GM12874 (cell line): ENCODE measurements around the gene ARID1B.

ENCODE experiments used
- CTCF ChIP-seq: IDR thresholded peaks from 2 replicates; pipeline ENCODE4 v1.5.1; 2011; ENCODE audit warnings: low read depth, mild to moderate bottlenecking, control low read depth, low read length, moderate library complexity; ENCODE audit not compliant: insufficient read depth

Gene ARID1B

GRCh38 chr6:156747715-156748114, 29.5 kb upstream of the ARID1B start:
- no peak for TF ChIP-seq CTCF

- no peak for TF ChIP-seq CTCF
These were observed 28.7 kb upstream of the ARID1B start for GRCh38 chr6:156748504-156748903.

- TF ChIP-seq CTCF: peak; percentile 69
These were observed 24.4 kb upstream of the ARID1B start for GRCh38 chr6:156752666-156753301.

- TF ChIP-seq CTCF: no peak
These were observed 20.3 kb upstream of the ARID1B start for GRCh38 chr6:156756630-156757610.

- TF ChIP-seq CTCF: no peak
These were observed 19.3 kb upstream of the ARID1B start for GRCh38 chr6:156757849-156758248.

- TF ChIP-seq CTCF: no peak
These were observed 16.8 kb upstream of the ARID1B start for GRCh38 chr6:156760377-156760776.

- no peak for TF ChIP-seq CTCF
These were observed 14.6 kb upstream of the ARID1B start for GRCh38 chr6:156762547-156762946.
